GM19463 (cell line): ENCODE results near the gene GPATCH4.
A peak's percentile ranks its signal among the peaks of the same experiment; 100 is the strongest.
"Not testable (repeated sequence)": the region's sequence is repeated elsewhere in the genome, so short reads cannot be mapped to it uniquely, and the experiment has no call there.

Source experiments
- ATAC-seq: cut with Tn5 transposase; IDR thresholded peaks from one replicate; pipeline ENCODE4 v1.9.1; 2021; ENCODE audit warnings: mild to moderate bottlenecking, moderate library complexity; ENCODE audit not compliant: unreplicated experiment

The GPATCH4 gene

DNA sequence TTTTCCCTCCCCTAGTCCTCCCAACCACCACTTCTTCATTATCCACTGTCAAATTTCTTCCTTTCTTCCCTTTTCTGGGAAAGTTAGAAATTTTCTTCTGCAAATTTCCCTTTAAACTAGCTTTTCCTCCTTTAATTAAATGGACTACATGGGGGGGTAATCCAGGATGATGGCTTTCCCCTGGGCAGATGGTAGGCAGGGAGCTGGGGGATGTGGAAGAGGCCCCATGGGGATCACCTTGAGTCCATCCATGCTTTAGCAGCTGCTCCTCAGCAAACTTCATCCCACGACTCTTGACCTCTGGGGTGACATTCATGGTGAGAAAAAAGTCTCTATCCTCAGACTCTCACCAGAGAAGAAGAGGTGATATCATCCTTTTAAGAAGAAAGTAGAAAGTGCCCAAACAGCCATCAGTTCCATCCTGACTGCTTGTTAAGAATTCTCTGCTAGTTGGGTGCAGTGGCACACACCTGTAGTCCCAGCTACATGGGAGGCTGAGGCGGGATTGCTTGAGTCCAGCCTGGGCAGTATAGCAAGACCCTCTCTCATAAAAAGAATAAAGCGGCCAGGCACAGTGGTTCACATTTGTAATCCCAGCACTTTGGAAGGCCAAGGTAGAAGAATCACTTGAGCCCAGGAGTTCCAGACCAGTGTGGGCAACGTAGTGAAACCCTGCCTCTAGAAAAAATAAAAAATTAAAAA lies 2.4 kb downstream of the GPATCH4 start:
- no peak for ATAC-seq

DNA sequence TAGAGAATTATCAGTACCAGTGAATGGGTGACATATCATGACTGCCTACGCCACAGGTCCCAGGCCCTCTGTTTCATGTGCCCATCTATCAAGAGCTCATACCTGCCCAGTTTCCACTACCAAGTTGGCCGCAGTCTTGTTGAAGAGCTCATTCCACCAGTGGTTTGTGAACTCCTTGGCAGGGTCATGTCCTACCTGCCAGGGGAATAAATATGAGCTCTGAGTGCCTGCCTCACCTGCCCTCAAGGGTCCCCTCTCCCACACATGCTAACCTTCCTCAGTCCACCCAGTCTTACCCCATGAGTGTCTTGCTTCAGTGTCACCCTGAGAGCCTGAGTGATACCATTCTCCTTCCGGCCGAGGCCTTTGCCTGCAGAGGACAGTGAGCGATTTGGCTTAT lies 3.2 kb downstream of the GPATCH4 start:
- no peak for ATAC-seq

DNA sequence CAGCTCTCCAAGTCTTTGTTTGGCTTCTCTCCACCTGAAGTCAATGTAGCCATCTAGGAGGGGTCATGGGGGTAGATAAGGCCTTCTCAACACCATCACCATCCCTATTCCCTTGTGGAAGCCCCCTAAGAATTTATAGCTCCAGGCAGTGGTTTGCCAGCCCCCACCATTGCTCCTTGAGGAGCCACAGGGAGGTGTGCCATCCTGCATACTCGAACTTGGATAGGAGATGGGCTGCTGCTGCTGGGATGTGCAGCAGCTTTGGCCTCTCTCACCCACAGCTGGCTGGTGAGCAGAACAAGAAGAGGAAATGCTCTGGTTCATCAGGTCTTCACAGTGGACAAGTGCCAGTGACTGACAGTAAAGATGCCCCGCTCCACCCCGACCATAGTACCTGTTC lies 4.9 kb downstream of the GPATCH4 start:
- ATAC-seq: no peak

DNA sequence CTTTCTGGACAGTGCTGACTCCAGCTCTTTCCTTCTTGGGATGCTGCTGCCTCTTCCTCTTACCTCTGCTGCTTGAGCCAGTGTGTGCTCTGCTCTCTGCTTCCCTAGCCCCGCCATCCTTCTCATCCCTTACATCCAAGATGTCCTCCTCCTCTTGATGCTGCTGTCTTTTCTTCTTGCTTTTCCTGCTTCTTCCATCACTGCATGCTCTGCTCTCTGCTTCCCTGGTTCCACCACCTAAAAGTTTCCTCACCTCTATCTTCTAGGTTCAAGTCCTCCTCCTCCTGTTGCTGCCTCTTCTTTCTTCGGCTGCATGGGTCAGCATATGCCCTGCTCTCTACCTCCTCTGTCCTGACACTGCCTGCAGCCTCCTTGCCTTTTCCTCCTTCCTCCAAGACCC lies 6.3 kb downstream of the GPATCH4 start:
- ATAC-seq: no peak

DNA sequence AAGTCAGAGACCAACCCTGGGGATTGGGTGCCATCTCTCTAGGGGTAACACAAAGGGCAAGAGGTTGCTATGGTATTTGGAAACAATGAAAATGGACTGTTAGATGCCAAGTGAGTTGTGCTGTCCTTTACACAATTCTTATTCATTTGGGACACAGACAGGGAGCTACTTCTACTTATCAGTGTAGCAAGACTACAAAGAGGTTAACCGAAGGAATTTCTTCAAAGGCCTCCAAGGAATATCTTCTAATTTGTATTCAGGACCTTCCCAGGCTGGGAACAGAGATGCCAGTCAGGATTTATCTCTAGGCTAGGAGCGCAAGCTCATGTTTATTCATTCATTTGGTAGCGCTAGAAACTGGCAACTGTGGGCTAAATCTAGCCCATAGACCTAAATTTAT lies 7.1 kb downstream of the GPATCH4 start:
- ATAC-seq: no peak

DNA sequence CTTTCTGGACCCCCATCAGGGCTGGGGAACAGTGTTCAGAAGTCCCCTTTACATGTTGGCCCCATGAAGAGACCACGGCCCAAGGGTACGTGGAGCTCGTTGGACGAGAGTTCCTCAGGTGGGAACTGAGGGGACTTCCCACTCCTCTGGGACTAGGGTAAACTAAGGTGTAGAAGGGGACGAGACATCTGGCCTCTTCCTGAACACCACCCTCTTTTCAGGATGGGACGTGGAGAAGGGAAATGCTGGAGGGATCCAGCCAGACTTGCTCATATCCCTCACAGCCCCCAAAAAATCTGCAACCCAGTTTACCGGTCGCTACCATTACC lies 7.7 kb downstream of the GPATCH4 start:
- no peak for ATAC-seq

DNA sequence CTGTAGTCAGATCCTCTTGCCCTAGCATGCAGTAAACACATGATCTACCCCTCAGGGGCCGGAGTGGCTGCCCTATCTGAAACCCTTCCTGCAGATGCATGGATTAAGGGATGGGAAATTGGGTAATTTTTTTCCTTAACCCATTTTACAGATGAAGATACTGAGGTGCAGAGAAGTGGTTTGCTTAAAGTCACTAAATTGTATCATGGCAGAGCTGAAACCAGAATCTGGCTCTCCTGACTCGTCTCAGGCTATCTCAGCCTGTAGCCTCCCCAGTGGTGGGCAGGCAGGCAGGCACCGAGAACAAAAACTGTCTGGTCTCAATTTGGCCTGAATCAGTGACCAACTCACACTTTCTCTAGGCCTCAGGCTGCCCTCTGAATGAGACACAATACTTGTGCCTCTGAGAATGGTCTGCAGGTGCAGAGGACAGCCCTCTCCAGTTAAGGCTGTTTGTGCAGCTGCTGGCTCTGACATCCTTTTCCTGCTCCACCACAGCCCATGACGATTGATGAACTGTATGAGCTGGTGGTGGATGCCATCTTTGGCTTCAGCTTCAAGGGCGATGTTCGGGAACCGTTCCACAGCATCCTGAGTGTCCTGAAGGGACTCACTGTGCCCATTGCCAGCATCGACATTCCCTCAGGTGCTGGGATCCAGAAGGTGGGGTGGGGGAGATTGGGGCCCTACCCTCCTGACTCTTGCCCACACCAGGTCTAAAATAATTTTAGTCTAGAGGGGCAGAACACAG lies 8.2 kb downstream of the GPATCH4 start:
- ATAC-seq: no peak

DNA sequence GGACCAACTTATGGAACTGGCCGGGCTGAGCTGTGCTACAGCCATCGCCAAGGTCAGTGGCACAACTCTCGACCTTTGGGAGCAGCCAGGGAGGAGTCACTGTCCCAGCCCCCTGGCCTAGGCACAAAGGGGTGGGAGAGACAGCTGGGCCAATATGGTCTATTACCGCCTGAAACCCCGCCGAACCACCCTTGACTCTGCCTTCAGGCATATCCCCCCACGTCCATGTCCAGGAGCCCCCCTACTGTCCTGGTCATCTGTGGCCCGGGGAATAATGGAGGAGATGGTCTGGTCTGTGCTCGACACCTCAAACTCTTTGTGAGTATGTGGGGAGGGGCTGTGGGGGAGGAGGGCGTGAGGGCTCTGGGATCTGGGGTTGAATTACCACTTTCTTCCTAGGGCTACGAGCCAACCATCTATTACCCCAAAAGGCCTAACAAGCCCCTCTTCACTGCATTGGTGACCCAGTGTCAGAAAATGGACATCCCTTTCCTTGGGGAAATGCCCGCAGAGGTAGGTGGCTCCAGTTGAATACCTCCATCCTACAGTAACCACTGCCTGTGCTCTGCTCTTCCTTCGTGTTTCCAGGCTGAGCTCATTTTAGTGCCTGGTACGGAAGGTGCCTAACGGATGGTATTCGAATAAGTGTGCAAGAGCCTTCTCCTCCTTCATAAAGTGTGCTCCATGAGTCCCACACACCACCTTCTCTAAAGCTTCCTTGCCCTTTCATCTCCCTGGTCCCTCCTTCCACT lies 8.9 kb downstream of the GPATCH4 start:
- ATAC-seq: no peak

DNA sequence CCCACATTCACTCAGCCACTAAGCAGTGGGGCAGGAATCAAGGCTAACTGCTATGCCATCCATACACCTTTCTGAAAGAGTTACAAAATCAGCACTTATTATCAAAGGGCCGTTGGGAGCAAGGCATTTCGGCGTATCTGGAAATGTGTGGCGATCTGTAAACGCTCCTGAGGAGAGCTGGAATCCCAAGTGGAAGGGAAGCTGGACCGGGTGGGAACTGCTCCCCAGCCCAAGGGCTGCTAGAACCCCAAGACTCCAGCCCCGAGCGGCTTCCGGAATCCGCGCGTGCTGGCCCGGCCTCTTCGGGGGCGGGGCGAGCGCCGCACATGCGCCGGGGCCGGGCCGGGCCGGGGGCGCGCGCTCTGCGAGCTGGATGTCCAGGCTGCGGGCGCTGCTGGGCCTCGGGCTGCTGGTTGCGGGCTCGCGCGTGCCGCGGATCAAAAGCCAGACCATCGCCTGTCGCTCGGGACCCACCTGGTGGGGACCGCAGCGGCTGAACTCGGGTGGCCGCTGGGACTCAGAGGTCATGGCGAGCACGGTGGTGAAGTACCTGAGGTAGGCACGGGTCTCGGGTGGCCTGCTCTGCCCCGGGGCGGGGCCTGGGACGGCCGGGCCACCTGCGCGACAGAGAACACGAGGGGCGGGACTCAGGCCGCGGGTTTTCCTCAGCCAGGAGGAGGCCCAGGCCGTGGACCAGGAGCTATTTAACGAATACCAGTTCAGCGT lies 9.7 kb downstream of the GPATCH4 start, which contains the start of gene NAXE:
NAXE (plus strand) TSS at position 345 of the 726 bp plus-strand sequence; CDS start at position 374, 29 bp downstream.
- ATAC-seq: peak; percentile 93

DNA sequence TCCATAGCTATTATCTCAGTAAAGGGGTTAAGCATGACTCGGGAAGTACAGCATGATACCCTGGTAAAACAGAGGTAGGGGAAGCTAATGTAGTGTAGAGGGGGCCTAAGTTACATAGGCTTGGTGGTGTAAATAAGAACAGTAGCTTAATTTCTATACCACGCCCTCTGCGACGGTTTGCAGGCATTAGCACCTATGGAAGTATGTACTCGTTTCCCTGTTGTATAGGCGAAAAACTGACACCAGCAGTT lies 10.2 kb downstream of the GPATCH4 start:
- no peak for ATAC-seq

DNA sequence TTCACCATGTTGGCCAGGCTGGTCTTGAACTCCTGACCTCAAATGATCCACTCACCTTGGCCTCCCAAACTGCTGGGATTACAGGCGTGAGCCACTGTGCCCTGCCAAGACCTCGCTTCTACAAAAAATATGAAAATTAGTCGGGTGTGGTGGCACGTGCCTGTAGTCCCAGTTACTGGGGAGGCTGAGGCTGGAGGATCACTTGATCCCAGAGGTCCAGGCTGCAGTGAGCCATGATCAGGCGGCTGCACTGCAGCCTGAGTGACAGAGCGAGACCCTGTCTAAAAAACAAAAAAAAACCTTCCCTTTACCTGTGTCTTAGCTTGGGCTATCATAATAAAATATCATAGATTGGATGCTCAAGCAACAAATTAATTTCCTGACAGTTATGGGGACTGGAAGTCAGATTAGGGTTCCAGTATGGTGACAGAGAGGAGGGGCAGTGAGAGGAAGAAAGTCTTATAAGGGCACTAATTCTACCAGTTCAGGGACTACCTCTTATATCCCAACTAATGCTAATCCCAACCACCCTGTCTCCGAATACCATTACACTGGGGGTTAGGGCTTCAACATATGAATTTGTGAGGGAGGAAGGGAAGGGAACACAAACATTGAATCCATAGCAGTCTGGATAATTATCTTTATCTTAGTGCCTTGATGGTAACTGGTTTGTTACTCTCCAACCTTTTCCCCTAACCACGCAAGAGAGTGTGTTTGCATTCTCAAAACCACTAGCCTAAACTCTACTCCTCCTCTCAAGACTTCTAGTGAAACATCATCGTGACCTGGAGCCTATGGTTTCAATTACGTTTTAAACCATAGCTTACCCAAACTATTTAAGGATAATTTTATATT lies 10.7 kb downstream of the GPATCH4 start:
- ATAC-seq: no peak

DNA sequence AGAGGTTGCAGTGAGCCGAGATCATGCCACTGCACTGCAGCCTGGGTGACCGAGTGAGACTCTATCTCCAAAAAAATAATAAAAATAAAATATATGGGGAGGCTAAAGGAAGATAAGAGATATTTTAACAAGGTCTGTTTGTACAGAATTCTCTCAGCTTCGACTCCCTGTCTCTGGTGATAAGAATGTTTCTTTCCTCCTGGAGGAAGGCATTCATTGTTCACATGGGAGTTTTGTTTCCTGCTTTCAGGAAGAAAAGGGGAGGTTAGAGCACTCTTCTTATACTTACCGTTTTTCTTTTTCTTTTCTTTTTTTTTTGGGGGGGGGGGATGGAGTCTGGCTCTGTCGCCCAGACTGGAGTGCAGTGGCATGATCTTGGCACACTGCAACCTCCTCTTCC lies 11.7 kb downstream of the GPATCH4 start:
- ATAC-seq: no peak

DNA sequence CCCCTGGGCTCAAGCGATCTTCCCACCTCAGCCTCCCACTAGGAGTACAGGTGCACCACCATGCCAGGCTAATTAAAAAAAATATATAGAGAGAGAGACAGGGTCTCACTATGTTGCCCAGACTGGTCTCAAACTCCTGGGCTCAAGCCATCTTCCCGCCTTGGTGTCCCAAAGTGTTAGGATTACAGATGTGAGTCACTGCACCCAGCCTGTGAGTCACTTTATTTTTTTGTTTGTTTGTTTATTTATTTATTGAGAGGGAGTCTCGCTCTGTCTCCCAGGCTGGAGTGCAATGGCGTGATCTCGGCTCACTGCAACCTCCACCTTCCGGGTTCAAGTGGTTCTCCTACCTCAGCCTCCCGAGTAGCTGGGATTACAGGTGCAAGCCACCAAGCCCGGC lies 13.4 kb downstream of the GPATCH4 start:
- ATAC-seq: not testable (repeated sequence)

DNA sequence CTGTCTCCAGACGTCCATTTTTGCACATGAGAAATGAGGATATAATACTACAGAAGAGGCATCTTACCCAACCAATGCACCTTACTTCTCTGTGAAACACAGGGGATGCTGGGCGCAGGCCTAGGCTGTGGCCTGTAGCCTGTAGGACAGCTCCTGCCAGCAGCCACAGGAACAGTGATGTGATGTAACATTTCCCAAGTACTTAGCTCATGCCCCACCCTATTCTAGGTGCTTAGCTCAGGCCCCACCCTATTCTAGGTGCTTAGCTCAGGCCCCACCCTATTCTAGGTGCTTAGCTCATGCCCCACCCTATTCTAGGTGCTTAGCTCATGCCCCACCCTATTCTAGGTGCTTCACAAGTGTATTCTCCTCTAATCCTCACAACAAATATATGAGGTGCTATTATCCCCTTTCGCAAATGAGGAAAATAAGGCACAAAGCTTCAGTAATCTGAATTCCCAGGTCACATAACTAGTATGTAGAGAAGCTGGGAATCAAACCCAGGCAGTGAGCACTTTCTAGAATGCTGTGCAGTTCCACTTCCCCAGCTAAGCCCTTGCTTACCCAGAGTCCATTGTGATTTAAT lies 14.3 kb downstream of the GPATCH4 start:
- ATAC-seq: no peak

DNA sequence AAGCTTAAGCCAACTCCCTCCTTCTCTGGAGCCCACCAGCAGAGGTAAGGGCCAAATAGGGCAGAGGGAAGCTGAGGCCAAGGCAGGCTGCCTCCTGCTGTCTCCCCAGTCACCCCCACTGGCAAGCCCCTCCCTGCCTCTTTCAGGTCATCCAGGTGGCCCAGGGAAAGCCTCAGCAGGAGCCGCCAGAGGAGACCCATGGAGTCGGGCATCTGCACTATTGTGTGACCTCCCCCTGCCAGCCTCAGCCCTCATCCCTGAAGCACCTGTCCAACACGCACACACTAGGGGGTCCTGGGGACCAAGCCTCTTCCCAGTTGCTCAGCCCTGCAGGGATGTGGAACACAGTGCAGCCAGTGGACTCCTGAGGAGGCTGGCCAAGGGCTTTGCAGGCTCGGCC lies 15.0 kb downstream of the GPATCH4 start:
- ATAC-seq: no peak

DNA sequence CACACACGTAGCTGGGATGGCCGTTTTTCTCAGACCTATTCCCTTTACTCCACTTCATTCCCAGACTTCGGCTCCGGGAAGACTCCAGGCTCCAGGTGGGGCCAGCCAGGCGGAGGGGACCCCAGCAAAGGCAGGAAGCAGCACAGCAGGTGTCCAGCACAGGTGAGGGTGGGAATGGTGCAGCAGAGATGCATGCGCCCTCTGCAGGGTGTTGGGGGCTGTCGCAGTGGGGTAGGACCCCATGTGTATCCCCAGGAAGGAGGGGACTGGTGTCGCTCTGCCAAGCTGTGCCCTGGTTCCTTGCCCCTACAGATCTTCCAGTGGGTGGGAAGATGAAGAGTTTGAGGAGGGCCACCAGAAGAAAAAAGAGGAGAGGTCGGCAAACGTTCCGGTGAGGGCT lies 16.5 kb downstream of the GPATCH4 start:
- ATAC-seq: no peak

DNA sequence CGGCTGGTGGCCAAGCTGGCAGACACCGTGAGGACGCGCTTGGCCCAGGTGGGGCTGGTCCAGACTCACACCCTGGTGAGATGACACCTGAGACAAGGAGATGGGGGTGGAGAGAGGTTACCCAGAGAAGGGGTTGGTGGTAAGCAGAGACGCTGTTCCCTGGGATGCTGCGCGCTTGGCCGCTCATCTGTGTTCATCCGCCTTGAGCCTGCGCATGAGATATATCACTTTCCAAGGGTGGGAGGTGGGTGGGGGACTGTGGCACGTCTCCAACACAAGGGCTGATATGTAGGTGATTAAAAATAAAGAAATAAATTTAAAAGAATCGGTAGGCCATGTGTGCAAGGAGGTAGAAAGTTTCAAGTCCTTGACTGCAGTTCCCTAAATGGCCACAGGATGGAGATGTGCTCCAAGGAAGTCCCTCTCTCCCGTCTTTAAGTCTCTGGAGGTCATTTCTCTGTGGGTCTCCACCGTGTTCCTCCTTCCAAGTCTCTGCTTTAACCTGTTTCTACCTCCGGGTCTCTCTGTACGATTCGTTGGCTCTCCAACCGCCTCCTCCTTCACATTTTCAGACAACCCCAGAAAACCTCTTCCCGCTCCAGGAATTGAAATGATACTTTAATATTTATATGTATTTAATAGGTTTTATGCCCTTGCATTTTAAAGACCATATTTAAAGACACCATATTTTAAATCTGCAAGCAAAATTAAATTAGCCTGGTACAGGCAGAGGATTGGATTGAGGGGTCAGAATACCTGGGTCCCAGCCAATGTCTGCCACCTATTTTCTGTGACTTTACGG lies 17.3 kb downstream of the GPATCH4 start:
- ATAC-seq: no peak

DNA sequence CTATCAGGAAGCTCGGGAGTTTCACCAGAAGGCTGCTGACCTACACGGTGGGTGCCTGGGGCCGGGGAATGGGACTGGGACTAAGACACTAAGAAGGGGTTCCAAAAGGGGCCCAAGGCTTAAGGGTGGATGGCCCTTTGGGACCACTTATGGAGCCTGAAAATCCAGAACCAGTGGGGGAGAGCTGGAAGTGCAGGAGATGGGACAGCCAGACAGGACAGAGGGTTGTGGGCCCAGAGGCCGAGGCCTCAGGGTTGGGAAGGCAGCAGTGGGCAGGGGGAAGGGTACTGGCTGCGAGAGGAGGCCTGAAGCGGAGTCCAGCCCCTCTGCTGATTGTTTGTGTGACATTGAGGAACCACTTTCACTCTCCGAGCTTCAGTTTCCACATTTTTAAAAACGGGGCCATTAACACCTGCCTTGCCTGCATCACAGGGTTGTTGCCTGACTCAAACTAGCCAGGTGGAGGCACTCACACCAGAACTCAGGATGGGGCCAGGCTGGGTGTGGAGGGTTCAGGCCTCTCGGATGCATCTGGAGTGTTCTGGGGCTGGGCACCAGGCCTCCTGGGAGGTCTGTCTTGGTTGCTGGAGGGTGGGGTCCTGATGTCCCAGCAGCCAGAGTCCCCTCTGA lies 18.8 kb downstream of the GPATCH4 start:
- ATAC-seq: no peak
